Measurements from ENCODE around the gene PSMD1.
"Not testable (repeated sequence)": the region's sequence is repeated elsewhere in the genome, so short reads cannot be mapped to it uniquely, and the experiment has no call there.

Gene PSMD1

GRCh38 chr2:231117148-231117547 lies 60.5 kb downstream of the PSMD1 start:
- no peak for DNase-seq (ENCODE audit: low read depth in 2 of 2)

GRCh38 chr2:231117922-231118613 lies 61.4 kb downstream of the PSMD1 start:
- no peak for DNase-seq (ENCODE audit: low read depth in 2 of 2)

GRCh38 chr2:231118614-231118942 lies 61.9 kb downstream of the PSMD1 start:
- DNase-seq (ENCODE audit: low read depth in 2 of 2), result no peak

GRCh38 chr2:231123362-231123898 lies 66.8 kb downstream of the PSMD1 start:
- DNase-seq (ENCODE audit: low read depth in 2 of 2), result no peak

- DNase-seq (ENCODE audit: low read depth in 2 of 2), result no peak
These were observed 68.3 kb downstream of the PSMD1 start, which contains the start of gene HTR2B for GRCh38 chr2:231124838-231125568. Gene HTR2B, minus strand, starts transcription at chr2:231125042. Its CDS starts 1,278 bp downstream, at chr2:231123764.

GRCh38 chr2:231126123-231126522 lies 69.5 kb downstream of the PSMD1 start:
- DNase-seq (ENCODE audit: low read depth in 2 of 2), result no peak

- DNase-seq (ENCODE audit: low read depth in 2 of 2), result no peak
These were observed 70.8 kb downstream of the PSMD1 start for GRCh38 chr2:231127480-231127879.

GRCh38 chr2:231127936-231128335 lies 71.3 kb downstream of the PSMD1 start:
- DNase-seq (ENCODE audit: low read depth in 2 of 2), result no peak

GRCh38 chr2:231128541-231128940 lies 71.9 kb downstream of the PSMD1 start:
- DNase-seq (ENCODE audit: low read depth in 2 of 2), result no peak

- no peak for DNase-seq (ENCODE audit: low read depth in 2 of 2)
These were observed 72.5 kb downstream of the PSMD1 start for GRCh38 chr2:231129216-231129615.

GRCh38 chr2:231130336-231131056 lies 73.8 kb downstream of the PSMD1 start:
- DNase-seq (ENCODE audit: low read depth in 2 of 2), result no peak

- DNase-seq (ENCODE audit: low read depth in 2 of 2), result no peak
These were observed 75.5 kb downstream of the PSMD1 start for GRCh38 chr2:231132129-231132528.

- no peak for DNase-seq (ENCODE audit: low read depth in 2 of 2)
These were observed 76.9 kb downstream of the PSMD1 start for GRCh38 chr2:231133365-231134099.

GRCh38 chr2:231134910-231135655 lies 78.4 kb downstream of the PSMD1 start:
- DNase-seq (ENCODE audit: low read depth in 2 of 2), result no peak

- no peak for DNase-seq (ENCODE audit: low read depth in 2 of 2)
These were observed 82.0 kb downstream of the PSMD1 start for GRCh38 chr2:231138699-231139098.

- DNase-seq (ENCODE audit: low read depth in 2 of 2), result no peak
These were observed 83.1 kb downstream of the PSMD1 start for GRCh38 chr2:231139796-231140195.

GRCh38 chr2:231140808-231141207 lies 84.1 kb downstream of the PSMD1 start:
- not testable (repeated sequence) for DNase-seq (ENCODE audit: low read depth in 2 of 2)

- no peak for DNase-seq (ENCODE audit: low read depth in 2 of 2)
These were observed 88.2 kb downstream of the PSMD1 start for GRCh38 chr2:231144896-231145295.

GRCh38 chr2:231146665-231147064 lies 90.0 kb downstream of the PSMD1 start:
- DNase-seq (ENCODE audit: low read depth in 2 of 2), result no peak

- no peak for DNase-seq (ENCODE audit: low read depth in 2 of 2)
These were observed 96.3 kb downstream of the PSMD1 start for GRCh38 chr2:231152800-231153557.

All from stimulated activated CD8-positive, alpha-beta memory T cell treated with anti-CD3 and anti-CD28 coated beads, Interleukin-15, amount 100 ng/mL, for 48 hours (primary cell).